Daoy (cell line): ENCODE measurements around the gene PCDHGB4. TPM values are rescaled to one million over a fixed set of nuclear protein-coding genes. Genes with fewer than 3 reads are reported as not detected.
A peak's percentile ranks its signal among the peaks of the same experiment; 100 is the strongest.
"Not testable (repeated sequence)": the region's sequence is repeated elsewhere in the genome, so short reads cannot be mapped to it uniquely, and the experiment has no call there.

Source experiments
- DNase-seq: peaks from one replicate; pipeline ENCODE4 v3.0.0-alpha.2; 2015; ENCODE audit warnings: low read depth
- total RNA-seq: library from RNA; depleted of rRNA; stranded (reverse); fragments of >200 nt; shearing (Covaris generic); gene quantifications from 2 replicates; pipeline ENCODE4 v1.2.3, GENCODE V29; 2014; rRNA removed

PCDHGB4 gene
- 0.06 and 0.09 TPM in 2 replicates for total RNA-seq

DNA sequence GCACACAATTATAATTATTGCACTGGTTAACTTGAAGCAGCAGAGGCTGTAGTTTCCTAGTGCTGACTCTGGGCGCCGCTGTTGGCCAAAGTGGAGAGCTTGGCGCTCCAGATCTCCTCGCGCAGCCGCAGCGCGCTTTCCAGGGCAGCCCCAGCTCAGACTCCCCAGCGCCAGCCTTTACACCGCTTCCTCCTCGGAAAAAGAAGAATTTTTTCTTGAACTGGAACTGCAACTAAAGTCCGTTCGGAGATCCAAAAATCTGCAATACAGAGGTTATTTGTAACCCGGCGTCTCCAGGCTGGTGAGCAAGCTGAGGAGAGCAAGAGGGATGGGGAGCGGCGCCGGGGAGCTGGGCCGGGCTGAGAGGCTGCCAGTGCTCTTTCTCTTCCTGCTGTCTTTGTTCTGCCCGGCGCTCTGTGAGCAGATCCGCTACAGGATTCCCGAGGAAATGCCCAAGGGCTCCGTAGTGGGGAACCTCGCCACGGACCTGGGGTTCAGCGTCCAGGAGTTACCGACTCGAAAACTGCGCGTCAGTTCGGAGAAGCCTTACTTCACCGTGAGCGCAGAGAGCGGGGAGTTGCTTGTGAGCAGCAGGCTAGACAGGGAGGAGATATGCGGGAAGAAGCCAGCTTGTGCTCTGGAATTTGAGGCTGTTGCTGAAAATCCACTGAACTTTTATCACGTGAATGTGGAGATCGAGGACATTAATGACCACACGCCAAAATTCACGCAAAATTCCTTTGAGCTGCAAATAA lies at the start of gene PCDHGB4:
TSS of gene PCDHGB4 (plus strand) at position 142 of the 755 bp plus-strand sequence. CDS start at position 329, 187 bp downstream.
- DNase-seq = not testable (repeated sequence)

DNA sequence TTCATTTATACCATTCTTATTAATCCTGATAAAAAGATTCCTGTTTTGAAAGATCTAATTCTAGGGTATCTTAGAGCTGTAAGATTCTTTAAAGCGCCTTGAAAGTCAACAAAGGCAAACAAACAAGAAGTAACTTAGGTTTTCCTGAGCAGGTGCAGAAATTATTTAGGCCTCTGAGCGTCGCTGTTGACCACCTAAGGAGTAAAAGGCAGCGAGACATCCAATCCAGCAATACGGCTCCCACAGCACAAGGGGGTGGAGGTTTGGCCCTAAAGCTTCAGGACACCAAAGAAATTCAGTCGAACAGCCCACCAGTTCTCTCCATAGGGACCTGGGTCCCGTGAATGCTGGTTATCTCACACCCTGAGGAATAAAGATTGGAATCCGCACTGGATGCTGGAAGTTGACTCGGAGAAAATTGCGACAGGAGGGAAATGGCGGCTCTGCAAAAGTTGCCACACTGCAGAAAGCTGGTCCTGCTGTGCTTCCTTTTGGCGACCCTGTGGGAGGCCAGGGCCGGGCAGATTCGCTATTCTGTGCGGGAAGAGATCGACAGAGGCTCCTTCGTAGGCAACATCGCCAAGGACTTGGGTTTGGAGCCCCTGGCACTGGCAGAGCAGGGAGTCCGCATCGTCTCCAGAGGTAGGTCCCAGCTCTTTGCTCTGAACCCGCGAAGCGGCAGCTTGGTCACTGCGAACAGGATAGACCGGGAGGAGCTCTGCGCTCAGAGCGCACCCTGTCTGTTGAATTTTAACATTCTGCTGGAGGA lies 48.8 kb upstream of the PCDHGB4 start, which contains the start of gene PCDHGA2:
TSS of gene PCDHGA2 (plus strand) at position 223 of the 769 bp plus-strand sequence.
- peak; percentile 35 for DNase-seq

DNA sequence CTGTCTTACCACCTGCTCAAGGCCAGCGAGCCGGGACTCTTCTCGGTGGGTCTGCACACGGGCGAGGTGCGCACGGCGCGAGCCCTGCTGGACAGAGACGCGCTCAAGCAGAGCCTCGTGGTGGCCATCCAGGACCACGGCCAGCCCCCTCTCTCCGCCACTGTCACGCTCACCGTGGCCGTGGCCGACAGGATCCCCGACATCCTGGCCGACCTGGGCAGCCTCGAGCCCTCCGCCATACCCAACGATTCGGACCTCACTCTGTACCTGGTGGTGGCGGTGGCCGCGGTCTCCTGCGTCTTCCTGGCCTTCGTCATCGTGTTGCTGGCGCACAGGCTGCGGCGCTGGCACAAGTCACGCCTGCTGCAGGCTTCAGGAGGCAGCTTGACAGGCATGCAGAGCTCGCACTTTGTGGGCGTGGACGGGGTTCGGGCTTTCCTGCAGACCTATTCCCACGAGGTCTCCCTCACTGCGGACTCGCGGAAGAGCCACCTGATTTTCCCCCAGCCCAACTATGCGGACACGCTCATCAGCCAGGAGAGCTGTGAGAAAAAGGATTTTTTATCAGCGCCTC lies 46.6 kb upstream of the PCDHGB4 start:
- not testable (repeated sequence) for DNase-seq

DNA sequence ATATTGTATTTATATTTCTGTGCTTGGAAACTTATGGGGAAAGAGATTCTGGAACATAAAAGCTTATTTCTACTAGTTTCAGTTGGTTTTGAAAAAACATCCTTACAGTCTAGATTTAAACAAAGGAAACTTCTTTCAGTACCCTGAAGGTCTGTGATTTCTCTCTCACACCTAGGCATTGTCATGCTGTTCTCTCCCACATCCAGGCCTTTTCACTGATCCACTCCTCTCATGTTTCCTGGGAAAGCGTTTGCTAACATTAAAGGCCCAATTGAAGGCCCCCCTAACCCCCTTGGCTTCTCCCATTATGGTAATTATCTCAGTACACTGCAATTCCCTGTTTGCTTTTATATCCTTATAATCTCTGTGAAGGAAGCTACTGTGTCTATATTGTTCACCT lies 44.7 kb upstream of the PCDHGB4 start:
- DNase-seq = no peak

DNA sequence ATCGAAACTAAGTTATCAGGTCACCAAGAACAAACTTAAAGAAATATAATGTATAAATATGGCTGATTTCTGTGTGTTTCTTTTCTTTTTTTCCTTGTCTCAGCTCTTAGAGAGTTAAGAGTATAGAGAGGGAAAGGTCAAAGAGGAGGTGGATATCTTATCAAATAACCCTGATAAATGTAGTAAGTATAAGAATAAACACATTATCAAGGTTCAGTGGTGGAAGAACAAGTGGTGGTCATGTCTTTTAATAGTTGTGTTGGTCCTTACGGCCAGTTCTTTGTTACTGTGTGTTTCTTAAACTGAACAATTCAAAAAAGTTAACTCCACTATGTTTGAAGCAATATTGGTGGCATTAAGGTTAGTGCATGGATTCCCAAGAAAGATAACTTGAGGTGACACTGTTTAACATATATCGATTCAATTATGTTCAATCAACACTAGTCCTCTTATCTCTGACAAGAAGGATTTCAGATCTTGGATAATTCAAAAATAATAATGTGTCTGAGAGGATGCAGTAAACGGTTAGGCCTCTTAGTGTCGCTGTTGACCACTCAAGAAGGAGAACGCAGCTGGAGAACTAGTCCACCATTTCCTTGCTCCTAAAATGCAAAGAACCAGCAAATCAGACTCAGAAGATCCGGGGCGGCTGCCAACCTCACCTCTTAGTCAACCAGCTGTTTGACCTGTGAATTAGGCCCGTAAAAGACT lies 44.1 kb upstream of the PCDHGB4 start, which contains the start of gene PCDHGA3:
TSS of gene PCDHGA3 (plus strand) at position 588 of the 711 bp plus-strand sequence. CDS start 205 bp downstream, outside the sequence.
- DNase-seq = peak; percentile 46

DNA sequence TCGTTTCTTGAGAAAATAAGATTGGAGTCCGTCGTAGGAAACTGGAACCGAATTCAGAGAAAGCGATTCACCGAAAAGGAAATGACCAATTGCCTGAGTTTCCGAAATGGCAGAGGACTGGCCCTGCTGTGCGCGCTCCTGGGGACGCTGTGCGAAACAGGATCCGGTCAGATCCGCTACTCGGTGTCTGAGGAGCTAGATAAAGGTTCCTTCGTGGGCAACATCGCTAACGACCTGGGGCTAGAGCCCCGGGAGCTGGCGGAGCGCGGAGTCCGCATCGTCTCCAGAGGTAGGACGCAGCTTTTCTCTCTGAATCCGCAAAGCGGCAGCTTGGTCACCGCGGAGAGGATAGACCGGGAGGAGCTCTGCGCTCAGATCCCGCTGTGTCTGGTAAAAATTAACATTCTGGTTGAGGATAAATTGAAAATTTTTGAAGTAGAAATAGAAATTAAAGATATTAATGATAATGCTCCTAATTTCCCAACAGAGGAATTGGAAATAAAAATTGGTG lies 43.5 kb upstream of the PCDHGB4 start:
- no peak for DNase-seq

DNA sequence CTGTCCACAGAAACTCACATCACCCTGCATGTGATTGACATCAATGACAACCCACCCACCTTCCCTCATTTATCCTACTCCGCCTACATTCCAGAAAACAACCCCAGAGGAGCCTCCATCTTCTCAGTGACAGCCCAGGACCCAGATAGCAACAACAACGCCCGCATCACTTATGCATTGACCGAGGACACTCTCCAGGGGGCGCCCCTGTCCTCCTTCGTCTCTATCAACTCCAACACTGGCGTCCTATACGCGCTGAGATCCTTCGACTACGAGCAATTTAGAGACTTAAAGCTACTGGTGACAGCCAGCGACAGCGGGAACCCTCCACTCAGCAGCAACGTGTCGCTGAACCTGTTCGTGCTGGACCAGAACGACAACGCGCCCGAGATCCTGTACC lies 42.2 kb upstream of the PCDHGB4 start:
- no peak for DNase-seq

DNA sequence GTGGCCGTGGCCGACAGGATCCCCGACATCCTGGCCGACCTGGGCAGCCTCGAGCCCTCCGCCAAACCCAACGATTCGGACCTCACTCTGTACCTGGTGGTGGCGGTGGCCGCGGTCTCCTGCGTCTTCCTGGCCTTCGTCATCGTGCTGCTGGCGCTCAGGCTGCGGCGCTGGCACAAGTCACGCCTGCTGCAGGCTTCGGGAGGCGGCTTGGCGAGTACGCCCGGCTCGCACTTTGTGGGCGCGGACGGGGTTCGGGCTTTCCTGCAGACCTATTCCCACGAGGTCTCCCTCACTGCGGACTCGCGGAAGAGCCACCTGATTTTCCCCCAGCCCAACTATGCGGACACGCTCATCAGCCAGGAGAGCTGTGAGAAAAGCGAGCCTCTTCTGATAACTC lies 41.5 kb upstream of the PCDHGB4 start:
- DNase-seq = not testable (repeated sequence)

DNA sequence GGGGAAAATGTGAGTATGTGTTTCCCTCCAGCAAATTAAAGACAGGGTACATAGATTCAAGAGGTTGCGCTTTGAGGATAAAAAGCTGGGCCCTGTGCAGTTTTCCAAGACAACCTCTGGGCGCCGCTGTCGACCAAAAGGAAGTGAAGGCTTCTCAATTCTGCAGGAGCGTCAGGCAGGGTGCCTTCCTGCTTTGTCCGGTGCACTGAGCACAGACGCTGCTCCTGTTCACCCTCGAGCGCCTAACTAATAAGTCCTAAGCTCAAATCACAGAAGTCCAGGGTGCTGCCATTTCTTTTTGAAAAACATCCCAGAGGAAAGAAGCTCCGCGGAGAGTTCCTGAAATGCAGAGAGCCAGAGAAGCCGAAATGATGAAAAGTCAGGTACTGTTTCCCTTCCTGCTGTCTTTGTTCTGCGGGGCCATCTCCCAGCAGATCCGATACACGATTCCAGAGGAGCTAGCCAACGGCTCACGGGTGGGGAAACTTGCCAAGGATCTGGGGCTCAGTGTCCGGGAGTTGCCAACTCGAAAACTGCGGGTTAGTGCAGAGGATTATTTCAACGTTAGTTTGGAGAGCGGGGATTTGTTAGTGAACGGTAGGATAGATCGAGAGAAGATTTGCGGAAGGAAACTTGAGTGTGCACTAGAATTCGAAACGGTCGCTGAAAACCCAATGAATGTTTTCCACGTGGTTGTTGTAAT lies 37.4 kb upstream of the PCDHGB4 start, which contains the start of gene PCDHGB1:
TSS of gene PCDHGB1 (plus strand) at position 183 of the 703 bp plus-strand sequence. CDS start at position 345, 162 bp downstream.
- DNase-seq = peak; percentile 73

DNA sequence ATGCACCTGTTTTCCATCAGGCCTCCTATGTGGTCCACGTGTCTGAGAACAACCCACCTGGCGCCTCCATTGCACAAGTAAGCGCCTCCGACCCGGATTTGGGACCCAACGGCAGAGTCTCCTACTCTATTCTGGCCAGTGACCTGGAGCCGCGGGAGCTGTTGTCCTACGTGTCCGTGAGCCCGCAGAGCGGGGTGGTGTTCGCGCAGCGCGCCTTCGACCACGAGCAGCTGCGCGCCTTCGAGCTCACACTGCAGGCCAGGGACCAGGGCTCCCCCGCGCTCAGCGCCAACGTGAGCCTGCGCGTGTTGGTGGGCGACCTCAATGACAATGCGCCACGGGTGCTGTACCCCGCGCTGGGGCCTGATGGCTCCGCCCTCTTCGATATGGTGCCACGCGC lies 35.9 kb upstream of the PCDHGB4 start:
- no peak for DNase-seq

DNA sequence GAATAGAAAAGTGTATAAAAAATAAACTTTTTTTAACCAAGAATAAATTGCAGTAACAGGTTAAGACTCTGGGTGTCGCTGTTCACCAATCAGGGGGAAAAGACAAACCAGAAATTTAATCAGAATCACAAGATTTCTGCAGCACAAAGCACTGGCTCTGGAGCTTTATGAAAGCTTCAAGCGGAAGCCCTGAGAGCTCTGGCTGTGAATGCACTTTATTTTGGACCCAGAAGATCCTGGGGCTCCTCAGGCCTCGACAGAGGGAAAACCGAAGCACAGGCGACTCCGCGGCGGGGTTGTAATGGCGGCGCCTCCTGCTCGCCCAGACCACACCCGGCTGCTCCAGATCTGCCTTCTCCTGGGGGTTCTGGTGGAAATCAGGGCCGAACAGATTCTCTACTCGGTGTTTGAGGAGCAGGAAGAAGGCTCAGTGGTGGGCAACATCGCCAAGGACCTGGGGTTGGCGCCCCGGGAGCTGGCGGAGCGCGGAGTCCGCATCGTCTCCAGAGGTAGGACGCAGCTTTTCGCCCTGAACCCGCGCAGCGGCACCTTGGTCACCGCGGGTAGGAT lies 32.5 kb upstream of the PCDHGB4 start, which contains the start of gene PCDHGA4:
TSS of gene PCDHGA4 (plus strand) at position 122 of the 570 bp plus-strand sequence. CDS start at position 209, 87 bp downstream.
- no peak for DNase-seq

DNA sequence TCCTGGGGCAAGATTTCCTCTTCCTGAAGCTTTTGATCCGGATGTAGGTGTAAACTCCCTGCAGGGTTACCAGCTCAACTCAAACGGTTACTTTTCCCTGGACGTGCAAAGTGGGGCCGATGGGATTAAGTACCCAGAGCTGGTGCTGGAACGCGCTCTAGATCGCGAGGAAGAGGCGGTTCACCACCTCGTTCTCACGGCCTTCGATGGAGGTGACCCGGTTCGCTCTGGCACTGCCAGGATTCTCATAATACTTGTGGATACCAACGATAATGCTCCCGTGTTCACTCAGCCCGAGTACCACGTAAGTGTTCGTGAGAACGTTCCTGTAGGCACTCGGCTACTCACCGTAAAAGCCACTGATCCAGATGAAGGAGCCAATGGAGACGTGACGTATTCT lies 31.9 kb upstream of the PCDHGB4 start:
- DNase-seq = no peak

DNA sequence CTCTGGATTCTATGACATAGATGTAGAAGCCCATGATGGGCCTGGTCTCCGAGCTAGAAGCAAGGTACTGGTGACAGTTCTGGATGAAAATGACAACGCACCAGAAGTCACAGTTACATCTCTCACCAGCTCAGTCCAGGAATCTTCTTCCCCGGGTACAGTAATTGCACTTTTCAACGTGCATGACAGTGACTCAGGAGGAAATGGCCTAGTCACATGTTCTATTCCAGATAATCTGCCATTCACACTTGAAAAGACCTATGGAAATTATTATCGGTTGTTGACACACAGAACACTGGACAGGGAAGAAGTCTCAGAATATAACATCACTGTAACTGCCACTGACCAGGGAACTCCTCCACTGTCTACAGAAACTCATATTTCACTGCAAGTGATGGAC lies 31.4 kb upstream of the PCDHGB4 start:
- DNase-seq = no peak

DNA sequence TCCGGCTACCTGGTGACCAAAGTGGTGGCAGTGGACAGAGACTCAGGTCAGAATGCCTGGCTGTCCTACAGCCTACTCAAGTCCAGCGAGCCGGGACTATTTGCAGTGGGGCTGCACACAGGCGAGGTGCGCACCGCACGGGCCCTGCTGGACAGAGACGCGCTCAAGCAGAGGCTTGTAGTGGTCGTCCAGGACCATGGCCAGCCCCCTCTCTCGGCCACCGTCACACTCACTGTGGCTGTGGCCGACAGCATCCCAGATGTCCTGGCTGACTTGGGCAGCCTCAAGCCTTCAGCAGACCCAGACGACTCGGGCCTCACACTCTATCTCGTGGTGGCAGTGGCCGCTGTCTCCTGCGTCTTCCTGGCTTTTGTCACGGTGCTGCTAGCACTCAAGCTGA lies 30.5 kb upstream of the PCDHGB4 start:
- no peak for DNase-seq

DNA sequence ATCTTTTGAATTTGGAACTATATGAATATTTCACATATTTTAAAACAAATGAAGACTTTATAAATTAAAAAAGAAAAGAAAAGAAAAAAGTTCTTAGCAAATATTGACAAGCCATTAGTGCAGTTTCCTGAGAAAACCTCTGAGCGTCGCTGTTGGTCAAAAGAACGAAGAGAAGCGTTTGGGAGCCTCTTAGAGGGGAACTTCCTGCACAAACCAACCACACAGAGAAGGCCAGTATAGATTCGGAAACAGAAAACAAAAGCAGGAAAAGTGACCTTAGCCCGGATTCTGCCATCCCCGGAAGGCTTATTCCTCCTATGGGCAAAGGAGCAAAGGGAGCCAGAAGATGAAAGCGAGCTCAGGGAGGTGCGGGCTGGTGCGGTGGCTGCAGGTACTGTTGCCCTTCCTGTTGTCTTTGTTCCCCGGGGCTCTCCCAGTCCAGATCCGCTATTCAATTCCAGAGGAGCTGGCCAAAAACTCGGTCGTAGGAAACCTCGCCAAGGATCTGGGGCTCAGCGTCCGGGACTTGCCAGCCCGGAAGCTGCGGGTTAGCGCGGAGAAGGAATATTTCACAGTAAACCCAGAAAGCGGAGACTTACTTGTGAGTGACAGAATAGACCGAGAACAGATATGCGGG lies 27.6 kb upstream of the PCDHGB4 start, which contains the start of gene PCDHGB2:
TSS of gene PCDHGB2 (plus strand) at position 205 of the 637 bp plus-strand sequence. CDS start at position 347, 142 bp downstream.
- peak; percentile 36 for DNase-seq

DNA sequence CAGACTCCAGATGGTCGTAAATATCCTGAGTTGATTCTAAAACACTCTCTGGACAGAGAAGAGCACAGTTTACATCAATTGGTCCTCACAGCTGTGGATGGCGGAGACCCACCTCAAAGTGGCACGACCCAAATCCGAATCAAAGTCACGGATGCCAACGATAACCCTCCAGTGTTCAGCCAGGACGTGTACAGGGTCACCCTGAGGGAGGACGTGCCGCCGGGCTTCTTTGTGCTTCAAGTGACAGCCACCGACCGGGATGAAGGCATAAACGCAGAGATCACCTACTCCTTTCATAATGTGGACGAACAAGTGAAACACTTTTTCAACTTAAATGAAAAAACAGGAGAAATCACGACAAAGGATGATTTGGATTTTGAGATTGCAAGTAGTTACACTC lies 26.8 kb upstream of the PCDHGB4 start:
- DNase-seq = no peak

DNA sequence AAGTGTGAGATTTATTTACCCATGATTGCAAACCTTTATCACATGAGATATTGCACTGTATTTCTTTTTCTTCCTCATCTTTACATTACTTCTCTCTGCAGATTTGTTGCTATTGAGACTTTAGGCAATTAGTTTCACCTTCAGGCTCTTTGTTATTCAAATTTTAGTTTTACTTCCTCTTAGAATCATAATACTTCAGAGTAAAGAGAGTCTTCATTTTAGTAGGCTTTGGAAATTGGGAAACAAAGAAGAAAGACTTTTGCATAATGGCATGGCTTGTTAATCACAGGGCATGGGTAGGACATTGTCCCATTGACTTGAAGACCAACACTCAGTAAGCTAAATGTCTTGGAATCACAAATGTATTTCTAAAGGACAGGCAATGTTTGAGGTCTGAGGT lies 24.8 kb upstream of the PCDHGB4 start:
- DNase-seq = no peak

DNA sequence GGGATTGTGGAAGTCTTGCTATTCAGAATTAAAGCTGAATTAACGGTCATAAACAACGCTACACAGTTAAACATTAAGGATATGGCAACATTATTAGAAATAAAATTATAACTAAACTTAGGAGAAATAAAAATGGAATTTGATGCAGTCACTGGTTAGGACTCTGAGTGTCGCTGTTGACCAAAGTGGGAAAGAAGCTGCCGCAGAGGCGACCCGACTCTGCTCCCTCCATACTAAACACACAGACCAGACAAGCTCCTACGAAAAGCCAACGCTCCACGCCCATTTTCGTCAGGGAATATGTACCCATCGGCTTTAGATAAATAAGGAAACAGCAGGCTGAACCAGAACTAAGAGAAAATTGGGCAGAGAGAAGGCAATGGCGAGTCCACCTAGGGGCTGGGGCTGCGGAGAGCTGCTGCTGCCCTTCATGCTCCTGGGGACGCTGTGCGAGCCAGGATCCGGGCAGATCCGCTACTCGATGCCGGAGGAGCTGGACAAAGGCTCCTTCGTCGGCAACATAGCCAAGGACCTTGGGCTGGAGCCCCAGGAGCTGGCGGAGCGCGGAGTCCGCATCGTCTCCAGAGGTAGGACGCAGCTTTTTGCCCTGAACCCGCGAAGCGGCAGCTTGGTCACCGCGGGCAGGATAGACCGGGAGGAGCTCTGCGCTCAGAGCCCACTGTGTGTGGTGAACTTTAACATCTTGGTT lies 23.4 kb upstream of the PCDHGB4 start, which contains the start of gene PCDHGA5:
TSS of gene PCDHGA5 (plus strand) at position 211 of the 709 bp plus-strand sequence. CDS start at position 380, 169 bp downstream.
- DNase-seq = no peak
